ENCODE data around the gene ADGRL3. TPM values are rescaled to one million over a fixed set of nuclear protein-coding genes. Genes with fewer than 3 reads are reported as not detected.

ADGRL3 gene
- total and polyA plus RNA-seq, 8 donors, result 0.08 to 1.4 (median 0.24) TPM

DNA sequence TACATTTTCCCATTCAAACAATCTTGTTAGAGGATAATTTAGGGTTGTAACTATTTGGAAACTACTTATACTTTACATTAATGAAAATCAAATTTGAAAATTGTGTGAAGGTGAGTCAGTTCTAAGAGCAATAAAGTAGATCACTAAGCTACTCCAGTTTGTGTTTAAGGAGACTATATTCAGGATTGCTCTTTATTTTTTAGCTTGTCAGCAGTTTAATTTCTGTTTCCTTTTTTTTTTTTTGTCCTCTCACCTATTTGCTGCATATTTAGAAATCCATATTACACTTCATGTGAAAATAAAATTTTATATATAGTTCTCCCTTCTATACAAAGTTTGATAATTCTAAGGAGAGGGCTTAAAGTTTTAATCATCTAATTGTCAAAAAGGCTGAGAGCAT, 691.8 kb downstream of the ADGRL3 start:
- Histone ChIP-seq H3K36me3 (no peaks in the 10 kb centered on the region), H3K4me1 (no peaks in the 10 kb centered on the region), H3K27ac (no peak overlapping the region), H3K9me3 (no peaks in the 10 kb centered on the region), H3K27me3 (no peaks in the 10 kb centered on the region), H3K4me3 (no peak overlapping the region)
- DNase-seq (no peak), FAIRE-seq (no peak), ATAC-seq (no peak)
- intact Hi-C loops (cut with DNase I), result no loop called here
- TF ChIP-seq, protein P1, sequence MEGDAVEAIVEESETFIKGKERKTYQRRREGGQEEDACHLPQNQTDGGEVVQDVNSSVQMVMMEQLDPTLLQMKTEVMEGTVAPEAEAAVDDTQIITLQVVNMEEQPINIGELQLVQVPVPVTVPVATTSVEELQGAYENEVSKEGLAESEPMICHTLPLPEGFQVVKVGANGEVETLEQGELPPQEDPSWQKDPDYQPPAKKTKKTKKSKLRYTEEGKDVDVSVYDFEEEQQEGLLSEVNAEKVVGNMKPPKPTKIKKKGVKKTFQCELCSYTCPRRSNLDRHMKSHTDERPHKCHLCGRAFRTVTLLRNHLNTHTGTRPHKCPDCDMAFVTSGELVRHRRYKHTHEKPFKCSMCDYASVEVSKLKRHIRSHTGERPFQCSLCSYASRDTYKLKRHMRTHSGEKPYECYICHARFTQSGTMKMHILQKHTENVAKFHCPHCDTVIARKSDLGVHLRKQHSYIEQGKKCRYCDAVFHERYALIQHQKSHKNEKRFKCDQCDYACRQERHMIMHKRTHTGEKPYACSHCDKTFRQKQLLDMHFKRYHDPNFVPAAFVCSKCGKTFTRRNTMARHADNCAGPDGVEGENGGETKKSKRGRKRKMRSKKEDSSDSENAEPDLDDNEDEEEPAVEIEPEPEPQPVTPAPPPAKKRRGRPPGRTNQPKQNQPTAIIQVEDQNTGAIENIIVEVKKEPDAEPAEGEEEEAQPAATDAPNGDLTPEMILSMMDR (IDR thresholded peaks at IDR 0.05), result no peak

DNA sequence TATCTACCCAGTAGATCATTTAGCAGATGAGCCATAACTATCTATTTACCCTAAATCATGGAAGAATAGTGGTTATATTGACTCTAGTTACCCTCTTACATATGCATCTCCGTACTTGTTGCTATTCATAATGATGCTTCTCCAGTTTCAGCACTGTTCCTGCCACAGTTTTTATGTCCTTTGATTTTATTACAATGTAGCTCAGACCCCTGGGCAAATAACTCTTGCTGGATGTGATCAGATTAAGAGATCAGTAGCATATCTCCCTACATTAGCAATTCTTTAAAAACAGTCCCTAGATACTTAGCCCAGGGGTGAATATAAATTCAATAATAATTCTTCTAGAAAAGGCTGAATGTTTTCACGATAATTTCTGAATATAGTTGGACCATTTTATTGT, 696.5 kb downstream of the ADGRL3 start:
- WGBS, 2 donors, result 56 to 66% methylated on average over 2 of the region's 2 CpGs

DNA sequence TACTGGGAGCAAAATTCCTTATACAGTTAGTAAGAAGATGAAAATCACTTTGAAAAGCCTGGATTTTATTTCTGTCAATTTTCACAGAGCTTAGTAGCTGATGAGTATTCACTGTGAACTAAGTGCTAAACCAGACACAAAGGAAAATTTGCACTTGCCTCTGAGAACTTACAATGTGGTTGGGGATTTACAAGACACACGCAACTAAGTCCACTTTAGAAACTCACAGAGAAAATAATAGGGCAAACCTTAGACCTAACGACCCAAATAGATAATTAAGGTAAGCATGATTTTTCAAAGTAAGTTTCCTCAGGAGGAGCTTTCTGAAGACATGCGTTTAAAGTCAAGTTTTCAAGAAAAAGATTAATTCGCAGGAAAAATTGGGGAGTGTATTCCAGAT, 708.9 kb downstream of the ADGRL3 start:
- no peaks in the 10 kb centered on the region for H3K4me1 ChIP-seq
- H3K36me3 ChIP-seq, result no peaks in the 10 kb centered on the region
- intact Hi-C loops (cut with DNase I), result no loop called here
- DNase-seq (no peak), ATAC-seq (no peak), FAIRE-seq (no peak)
- no peaks in the 10 kb centered on the region for H3K9me3 ChIP-seq
- H3K27ac ChIP-seq, result no peak overlapping the region
- TF ChIP-seq, protein P1 (IDR thresholded peaks at IDR 0.05), result no peak
- WGBS, 2 donors, result 63 to 70% methylated on average over 4 of the region's 4 CpGs
- no peak overlapping the region for H3K4me3 ChIP-seq
- H3K27me3 ChIP-seq, result no peaks in the 10 kb centered on the region

More for the DNA sequence above, 696.5 kb downstream of the ADGRL3 start:
- H3K9me3 ChIP-seq, result no peaks in the 10 kb centered on the region
- no peaks in the 10 kb centered on the region for H3K36me3 ChIP-seq
- H3K4me3 ChIP-seq, result no peak overlapping the region
- TF ChIP-seq, protein P1 (IDR thresholded peaks at IDR 0.05), result no peak
- H3K27me3 ChIP-seq, result no peaks in the 10 kb centered on the region
- DNase-seq (no peak), FAIRE-seq (no peak), ATAC-seq (no peak)
- intact Hi-C loops (cut with DNase I), result no loop called here
- no peaks in the 10 kb centered on the region for H3K4me1 ChIP-seq
- H3K27ac ChIP-seq, result no peak overlapping the region

DNA sequence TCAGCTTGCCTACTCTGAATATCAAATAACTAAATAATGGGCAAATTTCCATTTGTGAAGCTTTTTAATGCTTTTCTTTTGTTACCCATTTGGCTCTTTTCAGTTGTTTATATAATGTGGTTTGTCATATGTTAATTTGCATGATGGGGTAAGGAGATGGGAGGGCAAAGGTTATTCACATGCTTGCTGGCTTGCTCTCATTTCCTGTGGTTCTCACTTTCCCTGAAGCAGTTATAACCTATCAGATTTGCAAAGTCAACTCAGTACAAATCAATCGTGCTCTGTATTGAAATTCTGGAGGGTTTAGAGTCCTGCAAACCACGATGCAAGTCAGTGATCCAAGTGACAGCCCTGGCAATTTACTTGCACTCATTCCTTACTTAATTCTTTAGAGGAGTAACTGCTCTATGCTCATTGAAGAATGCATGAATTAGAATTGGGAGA, 711.2 kb downstream of the ADGRL3 start:
- DNase-seq (no peak), ATAC-seq (no peak), FAIRE-seq (no peak)
- Histone ChIP-seq H3K27ac (no peak overlapping the region), H3K4me3 (no peak overlapping the region), H3K9me3 (no peaks in the 10 kb centered on the region), H3K27me3 (no peaks in the 10 kb centered on the region), H3K36me3 (no peaks in the 10 kb centered on the region), H3K4me1 (no peaks in the 10 kb centered on the region)
- intact Hi-C loops (cut with DNase I), result no loop called here
- 14 to 18% methylated on average over 2 of the region's 2 CpGs for WGBS, 2 donors
- TF ChIP-seq, protein P1 (IDR thresholded peaks at IDR 0.05), result no peak

DNA sequence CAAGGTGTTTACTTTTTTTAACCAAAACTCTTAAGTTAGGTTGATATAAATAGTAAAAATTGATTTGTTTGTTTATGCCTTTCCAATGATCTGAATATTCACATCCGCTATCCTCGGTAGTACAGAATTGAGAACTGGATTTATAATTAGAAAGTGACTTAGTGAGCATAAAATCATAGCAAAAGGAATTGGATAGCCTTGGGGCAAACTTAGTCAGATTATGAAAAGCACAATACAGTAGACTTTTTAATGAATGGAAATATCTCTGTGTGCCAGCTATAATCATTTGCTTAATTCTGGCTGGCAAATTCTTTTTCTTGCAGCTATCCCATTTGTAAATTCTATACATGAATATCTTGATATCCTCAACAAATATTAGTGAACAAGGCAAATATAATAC, 713.5 kb downstream of the ADGRL3 start:
- Histone ChIP-seq H3K27me3 (no peaks in the 10 kb centered on the region), H3K4me3 (no peak overlapping the region), H3K27ac (no peak overlapping the region), H3K36me3 (no peaks in the 10 kb centered on the region), H3K9me3 (no peaks in the 10 kb centered on the region), H3K4me1 (no peaks in the 10 kb centered on the region)
- ATAC-seq (no peak), DNase-seq (no peak), FAIRE-seq (no peak)
- TF ChIP-seq, protein P1 (IDR thresholded peaks at IDR 0.05), result no peak
- intact Hi-C loops (cut with DNase I), result no loop called here
- WGBS, 2 donors, result 79 to 91% methylated on average over 2 of the region's 2 CpGs

Data from pancreas (tissue), 10 donors.